NCI-H1092 (cell line): ENCODE results near the gene BDP1.
"Not testable (repeated sequence)": the region's sequence is repeated elsewhere in the genome, so short reads cannot be mapped to it uniquely, and the experiment has no call there.

Experiments used
- DNase-seq: peaks from one replicate; lab custom pipeline; 2025; lab: John Stamatoyannopoulos, UW

The BDP1 gene

DNA sequence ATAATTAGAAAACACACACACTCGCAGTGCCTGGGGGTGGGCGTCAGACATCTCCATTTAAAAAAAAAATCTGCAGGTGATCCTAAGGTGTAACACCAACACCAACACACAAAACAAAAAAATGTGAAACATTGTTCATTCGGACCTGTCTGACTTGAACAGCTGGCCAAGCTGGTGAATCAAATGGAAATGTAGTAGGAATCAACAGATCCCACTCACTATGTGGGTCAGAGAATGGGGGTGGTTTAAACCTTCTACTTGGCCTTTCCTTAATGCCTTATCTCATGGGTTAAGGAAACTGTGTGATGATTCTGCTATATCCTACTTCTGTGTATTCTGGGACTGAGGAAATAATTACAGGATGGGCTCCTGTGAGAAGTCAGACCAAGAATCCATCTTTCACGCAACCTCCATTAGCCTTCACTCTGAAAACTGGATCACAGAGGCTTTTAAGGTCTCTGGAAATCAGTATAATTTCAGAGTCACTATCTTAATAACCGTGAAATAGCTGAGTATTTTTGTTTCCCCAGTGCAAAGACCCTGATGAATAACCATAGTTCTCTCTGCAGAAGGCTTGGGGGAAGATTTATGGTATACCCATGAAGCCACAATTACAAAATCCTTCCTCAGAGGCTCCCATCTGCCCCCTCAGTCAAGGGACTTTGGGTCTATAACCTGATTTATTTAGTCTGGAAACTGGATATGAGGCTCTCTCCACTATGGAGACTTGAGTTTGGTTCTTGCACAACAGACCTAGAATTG, 114.5 kb downstream of the BDP1 start:
- DNase-seq: no peak

DNA sequence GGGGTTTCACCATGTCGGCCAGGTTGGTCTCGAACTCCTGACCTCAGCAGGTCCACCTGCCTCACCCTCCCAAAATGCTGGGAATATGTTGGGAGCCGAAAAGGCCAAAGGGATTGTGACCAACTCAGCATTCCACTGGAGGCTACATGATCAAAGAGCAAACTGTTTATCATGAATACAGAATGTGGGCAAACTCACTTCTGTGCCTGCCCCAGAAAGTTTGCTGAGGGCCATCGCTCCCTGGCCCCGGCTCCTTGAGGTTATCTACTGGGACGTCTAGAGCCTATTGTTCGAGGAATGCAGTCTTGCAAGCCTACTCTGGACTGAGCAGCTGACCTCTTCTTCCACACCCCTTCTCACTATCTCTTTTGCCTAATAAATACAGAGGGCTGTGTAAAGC, 116.4 kb downstream of the BDP1 start:
- DNase-seq: not testable (repeated sequence)

DNA sequence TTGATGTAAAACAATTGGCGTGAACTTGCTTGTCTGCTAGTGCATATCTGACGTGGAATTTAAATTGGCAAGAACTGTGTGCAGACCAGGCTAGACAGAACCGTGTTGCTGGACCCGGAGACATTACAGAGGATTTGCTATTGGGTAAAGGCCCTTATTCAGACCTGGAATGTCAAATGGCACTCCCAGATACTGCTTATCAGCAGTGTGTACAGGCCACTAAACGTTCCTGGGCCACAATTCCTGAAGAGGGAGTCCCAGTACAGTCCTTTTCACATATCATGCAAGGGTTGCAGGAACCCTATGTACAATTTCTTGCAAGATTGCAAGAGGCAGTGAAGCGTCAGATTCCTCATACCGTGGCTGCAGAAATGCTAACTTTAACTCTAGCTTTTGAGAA, 118.1 kb downstream of the BDP1 start:
- DNase-seq: no peak

GRCh38 chr5:71575588-71575987, 120.1 kb downstream of the BDP1 start:
- not testable (repeated sequence) for DNase-seq

- no peak for DNase-seq
These were observed 120.8 kb downstream of the BDP1 start for GRCh38 chr5:71576241-71576640.

DNA sequence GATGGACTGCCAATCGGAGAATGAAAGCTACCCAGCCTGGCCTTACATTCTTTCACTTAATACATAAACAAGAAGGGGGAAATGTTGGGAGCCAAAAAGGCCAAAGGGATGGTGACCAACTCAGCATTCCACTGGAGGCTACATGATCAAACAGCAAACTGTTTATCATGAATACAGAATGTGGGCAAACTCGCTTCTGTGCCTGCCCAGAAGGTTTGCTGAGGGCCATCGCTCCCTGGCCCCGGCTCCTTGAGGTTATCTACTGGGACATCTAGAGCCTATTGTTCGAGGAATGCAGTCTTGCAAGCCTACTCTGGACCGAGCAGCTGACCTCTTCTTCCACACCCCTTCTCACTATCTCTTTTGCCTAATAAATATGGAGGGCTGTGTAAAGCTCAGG, 122.4 kb downstream of the BDP1 start:
- not testable (repeated sequence) for DNase-seq

DNA sequence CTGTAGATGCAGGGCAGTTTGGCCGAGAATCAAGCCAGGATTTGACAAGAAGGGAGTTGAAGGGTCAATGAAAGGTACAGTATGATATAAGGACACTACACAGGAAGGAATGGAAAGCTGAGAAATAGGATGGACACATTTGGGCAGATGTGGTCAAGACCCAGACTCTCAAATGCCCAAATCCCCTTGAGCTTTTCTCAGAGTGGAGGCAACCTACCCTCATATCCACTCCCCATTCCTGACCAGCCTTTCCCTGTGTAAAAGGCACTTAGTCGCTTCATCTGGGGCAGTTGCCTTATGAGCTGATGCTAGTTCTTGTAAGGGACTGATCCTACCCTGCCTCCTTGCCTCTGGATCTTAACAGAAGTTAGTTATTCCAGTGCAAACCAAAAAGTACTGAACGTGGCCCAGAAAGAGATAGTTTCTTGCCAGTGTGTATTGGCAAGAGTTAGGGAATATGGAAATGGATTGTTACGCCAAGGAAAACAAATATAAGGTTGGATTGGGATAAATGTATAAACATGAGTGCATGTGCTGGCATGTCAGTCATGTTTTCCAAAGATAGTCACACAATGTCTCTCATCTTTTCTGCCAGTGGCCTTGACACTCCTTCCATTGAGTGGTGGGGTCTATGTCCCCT, 127.6 kb downstream of the BDP1 start:
- no peak for DNase-seq

DNA sequence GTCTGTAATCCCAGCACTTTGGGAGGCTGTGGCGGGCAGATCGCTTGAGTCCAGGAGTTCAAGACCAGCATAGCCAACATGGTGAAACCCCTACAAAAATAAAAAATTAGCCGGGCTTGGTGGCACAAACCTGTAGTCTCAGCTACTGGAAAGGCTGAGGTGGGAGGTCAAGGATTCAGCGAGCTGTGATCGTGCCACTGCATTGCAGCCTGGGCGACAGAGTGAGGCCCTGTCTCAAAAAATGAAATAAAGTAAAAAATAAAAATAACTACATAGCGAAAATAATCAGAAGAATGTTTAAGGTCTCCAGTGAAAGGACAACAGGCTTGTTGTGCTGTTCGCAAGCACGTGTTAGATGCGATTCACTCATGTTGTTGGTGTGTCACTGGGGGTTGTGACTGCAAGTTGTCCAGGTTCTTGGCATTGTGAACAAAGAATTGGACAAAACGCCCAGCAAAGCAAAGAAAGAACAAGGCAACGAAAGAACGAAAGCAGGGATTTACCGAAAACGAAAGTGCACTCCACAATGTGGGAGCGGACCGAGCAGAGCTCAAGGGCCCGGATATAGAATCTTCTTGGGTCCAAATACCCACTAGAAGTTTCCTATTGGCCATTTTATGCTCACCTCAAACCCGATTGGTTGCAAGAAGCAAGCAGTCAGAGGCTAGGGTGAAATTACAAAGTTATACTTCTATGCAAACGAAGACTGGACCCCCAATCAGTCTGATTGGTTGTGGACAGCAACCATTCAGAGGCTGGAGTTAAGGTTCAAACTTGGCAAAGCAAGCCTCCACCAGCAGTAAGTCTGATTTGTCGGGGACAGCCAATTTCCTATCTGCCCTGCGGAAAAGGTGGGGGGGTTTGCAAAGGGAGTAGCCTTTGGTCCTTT, 130.8 kb downstream of the BDP1 start:
- no peak for DNase-seq

GRCh38 chr5:71586941-71587765, 131.7 kb downstream of the BDP1 start, which contains the start of gene MCCC2:
MCCC2 (plus strand) TSS chr5:71587340; CDS start chr5:71587426, 86 bp downstream.
- DNase-seq: peak; percentile 85

DNA sequence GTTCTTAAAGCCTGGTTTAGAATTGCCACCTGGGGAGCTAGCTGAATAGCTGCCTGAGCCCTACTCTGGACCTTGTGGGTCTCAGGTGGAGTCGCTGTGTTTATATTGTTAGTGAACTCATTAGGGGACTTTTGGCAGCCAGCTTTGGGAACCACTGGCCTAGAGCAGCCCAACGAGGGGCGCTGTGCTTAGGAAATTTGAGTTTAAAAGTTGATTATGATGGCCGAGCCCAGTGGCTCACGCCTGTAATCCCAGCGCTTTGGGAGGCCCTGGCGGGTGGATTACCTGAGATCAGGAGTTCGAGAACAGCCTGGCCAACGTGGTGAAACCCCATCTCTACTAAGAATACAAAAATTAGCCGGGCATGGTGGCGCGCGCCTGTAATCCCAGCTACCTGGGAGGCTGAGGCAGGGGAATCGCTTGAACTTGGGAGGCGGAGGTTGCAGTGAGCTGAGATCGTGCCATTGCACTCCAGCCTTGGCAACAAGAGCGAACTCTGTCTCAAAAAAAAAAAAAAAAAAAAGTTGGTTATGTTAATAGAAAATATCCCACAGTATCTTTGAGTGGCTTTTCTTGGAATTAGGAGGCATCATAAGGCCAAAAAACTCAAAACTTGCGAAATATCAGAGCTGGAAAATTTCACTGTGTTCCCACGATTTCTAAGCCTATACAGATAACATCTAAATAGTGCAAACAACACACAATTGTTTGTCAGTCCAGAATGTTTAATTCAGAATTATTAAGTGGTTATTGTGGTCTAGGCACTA, 132.5 kb downstream of the BDP1 start:
- DNase-seq: no peak

GRCh38 chr5:71588533-71588885, 133.1 kb downstream of the BDP1 start:
- DNase-seq: no peak

GRCh38 chr5:71589903-71590302, 134.5 kb downstream of the BDP1 start:
- no peak for DNase-seq

- no peak for DNase-seq
These were observed 135.6 kb downstream of the BDP1 start for GRCh38 chr5:71591100-71591499.

- DNase-seq: no peak
These were observed 140.7 kb downstream of the BDP1 start for GRCh38 chr5:71596169-71596568.

- no peak for DNase-seq
These were observed 141.6 kb downstream of the BDP1 start for GRCh38 chr5:71597001-71597400.

GRCh38 chr5:71600783-71601182, 145.3 kb downstream of the BDP1 start:
- DNase-seq: no peak

GRCh38 chr5:71601222-71602026, 146.0 kb downstream of the BDP1 start:
- no peak for DNase-seq

GRCh38 chr5:71609916-71610315, 154.5 kb downstream of the BDP1 start:
- not testable (repeated sequence) for DNase-seq

GRCh38 chr5:71615809-71616208, 160.4 kb downstream of the BDP1 start:
- DNase-seq: no peak
